H1 (cell line): ENCODE results near the gene DIABLO. TPM values are rescaled to one million over a fixed set of nuclear protein-coding genes. Genes with fewer than 3 reads are reported as not detected.
A peak's percentile ranks its signal among the peaks of the same experiment; 100 is the strongest.

Source experiments
- CTCF ChIA-PET: fragments of 300-600 bp; sonication (Branson Sonifier 250); formaldehyde crosslinking; loops from one replicate; lab custom pipeline; 2021; ENCODE audit not compliant: partially characterized antibody; lab: Charles Lee
- POLR2A ChIA-PET: fragments of 300-600 bp; sonication (Branson Sonifier 250); formaldehyde crosslinking; loops from one replicate; lab custom pipeline; 2021; ENCODE audit warnings: inconsistent platforms; ENCODE audit not compliant: partially characterized antibody; lab: Charles Lee
- DNase-seq, 2 experiments: peaks; one replicate each; pipeline versions ENCODE4 v3.0.0 to v3.0.0-alpha.2; 2010 to 2022; ENCODE audit warnings: low spot score in 2 of 2, low read depth in 1 of 2, mixed read lengths in 1 of 2
- FAIRE-seq: peaks from 2 replicates; lab custom pipeline; 2011; peaks lifted over from hg19 to GRCh38; lab: Jason Lieb, UNC
- H2AFZ ChIP-seq: 2 replicates; pipeline ENCODE4 v1.8.1; 2012; ENCODE audit warnings: low read length, inconsistent platforms
- H2AK5ac ChIP-seq: 2 replicates; pipeline ENCODE4 v1.6.1; 2013; ENCODE audit warnings: low read depth, low read length
- H2BK120ac ChIP-seq: replicated peaks from 2 replicates; pipeline ENCODE3; 2013; ENCODE audit warnings: low read depth, low read length, inconsistent platforms
- H2BK12ac ChIP-seq: 2 replicates; pipeline ENCODE4 v1.6.1; 2013; ENCODE audit warnings: low read depth, low read length
- H2BK15ac ChIP-seq: 2 replicates; pipeline ENCODE4 v1.6.1; 2013; ENCODE audit warnings: low read length
- H2BK20ac ChIP-seq: 2 replicates; pipeline ENCODE4 v1.6.1; 2013; ENCODE audit warnings: low read length
- H2BK5ac ChIP-seq: 2 replicates; pipeline ENCODE4 v1.6.1; 2013; ENCODE audit warnings: low read depth, low read length
- H3K14ac ChIP-seq: 2 replicates; pipeline ENCODE4 v1.6.1; 2013; ENCODE audit warnings: inconsistent platforms; ENCODE audit not compliant: insufficient read length
- H3K18ac ChIP-seq: 2 replicates; pipeline ENCODE4 v1.6.1; 2013; ENCODE audit warnings: low read length; ENCODE audit errors: extremely low read depth
- H3K23ac ChIP-seq: 2 replicates; pipeline ENCODE4 v1.6.1; 2013; ENCODE audit warnings: inconsistent platforms; ENCODE audit not compliant: insufficient read length
- H3K23me2 ChIP-seq: 2 replicates; pipeline ENCODE4 v1.6.1; 2013; ENCODE audit warnings: low read depth, low read length
- H3K27ac ChIP-seq: 2 replicates; pipeline ENCODE4 v1.6.1; 2011; ENCODE audit warnings: low read depth, low read length, inconsistent platforms
- H3K27me3 ChIP-seq, 4 experiments: replicated peaks in 1 of 4; 1 replicate in 1 of 4; 2 replicates in 3 of 4; pipeline versions ENCODE4 v1.6.1 to v1.8.1; 2011 to 2013; ENCODE audit warnings: low read length in 3 of 4, mild to moderate bottlenecking in 3 of 4, inconsistent platforms in 2 of 4, mixed read lengths in 2 of 4, moderate library complexity in 1 of 4; ENCODE audit not compliant: control insufficient read depth in 3 of 4, insufficient read depth in 3 of 4; ENCODE audit errors: extremely low read depth in 1 of 4
- H3K36me3 ChIP-seq, 4 experiments: 2 replicates each; pipeline versions ENCODE4 v1.6.1 to v1.8.1; 2011 to 2013; ENCODE audit warnings: mild to moderate bottlenecking in 4 of 4, low read length in 3 of 4, moderate library complexity in 2 of 4, control low read depth in 1 of 4, inconsistent platforms in 1 of 4; ENCODE audit not compliant: insufficient read depth in 4 of 4, control insufficient read depth in 2 of 4
- H3K4ac ChIP-seq: replicated peaks from 2 replicates; pipeline ENCODE3; 2013; ENCODE audit warnings: low read length, low read depth, mixed read lengths, inconsistent platforms; ENCODE audit not compliant: insufficient read length
- H3K4me1 ChIP-seq, 4 experiments: replicated peaks in 1 of 4; 1 replicate in 1 of 4; 2 replicates in 3 of 4; pipeline versions ENCODE4 v1.6.1 to v1.8.1; 2011 to 2013; ENCODE audit warnings: low read length in 3 of 4, inconsistent platforms in 2 of 4, mixed read lengths in 1 of 4; ENCODE audit not compliant: insufficient read depth in 4 of 4, control insufficient read depth in 3 of 4
- H3K4me2 ChIP-seq, 2 experiments: 2 replicates each; pipeline versions ENCODE4 v1.6.1 to v1.8.1; 2011 to 2013; ENCODE audit warnings: low read depth in 2 of 2, low read length in 2 of 2, control low read depth in 1 of 2, inconsistent platforms in 1 of 2, mild to moderate bottlenecking in 1 of 2; ENCODE audit not compliant: insufficient read depth in 1 of 2
- H3K4me3 ChIP-seq, 4 experiments: fragments of 200-600, 300-600 bp in 1 of 4; sonication (generic), shearing (Covaris generic), sonication (Bioruptor Twin) in 1 of 4; 2 replicates each; pipeline versions ENCODE4 v1.5.1 to v1.8.1; 2011 to 2016; ENCODE audit warnings: low read length in 4 of 4, low read depth in 3 of 4, control low read depth in 2 of 4, inconsistent platforms in 2 of 4, mild to moderate bottlenecking in 2 of 4, mixed read lengths in 1 of 4, moderate library complexity in 1 of 4; ENCODE audit not compliant: insufficient read depth in 2 of 4; ENCODE audit errors: extremely low read depth in 1 of 4
- H3K56ac ChIP-seq: replicated peaks from 2 replicates; pipeline ENCODE3; 2013; ENCODE audit warnings: low read depth, mild to moderate bottlenecking, mixed read lengths, low read length, inconsistent platforms; ENCODE audit not compliant: insufficient read length
- H3K79me1 ChIP-seq: 2 replicates; pipeline ENCODE4 v1.6.1; 2013; ENCODE audit warnings: low read depth, low read length, control low read depth
- H3K79me2 ChIP-seq, 2 experiments: 2 replicates each; pipeline versions ENCODE4 v1.6.1 to v1.8.1; 2012 to 2013; ENCODE audit warnings: low read length in 2 of 2, mild to moderate bottlenecking in 2 of 2, inconsistent platforms in 1 of 2; ENCODE audit not compliant: insufficient read depth in 2 of 2, control insufficient read depth in 1 of 2
- H3K9ac ChIP-seq, 4 experiments: replicated peaks in 1 of 4; 1 replicate in 1 of 4; 2 replicates in 3 of 4; pipeline versions ENCODE4 v1.6.1 to v1.8.1; 2011 to 2013; ENCODE audit warnings: low read depth in 3 of 4, low read length in 3 of 4, control low read depth in 2 of 4, mild to moderate bottlenecking in 2 of 4, moderate library complexity in 2 of 4, inconsistent platforms in 1 of 4; ENCODE audit errors: extremely low read depth in 1 of 4
- H3K9me3 ChIP-seq, 2 experiments: 2 replicates each; pipeline versions ENCODE4 v1.6.1 to v1.8.1; 2012 to 2013; ENCODE audit warnings: mild to moderate bottlenecking in 2 of 2, moderate library complexity in 2 of 2, control low read depth in 1 of 2, inconsistent platforms in 1 of 2, low read depth in 1 of 2, low read length in 1 of 2, mixed read lengths in 1 of 2; ENCODE audit not compliant: insufficient read depth in 2 of 2
- H4K20me1 ChIP-seq, 2 experiments: replicated peaks in 1 of 2; 2 replicates each; pipeline versions ENCODE3 to v1.8.1; 2011 to 2013; ENCODE audit warnings: inconsistent platforms in 2 of 2, low read length in 2 of 2, mild to moderate bottlenecking in 1 of 2; ENCODE audit not compliant: insufficient read depth in 2 of 2, control insufficient read depth in 1 of 2
- H4K5ac ChIP-seq: 2 replicates; pipeline ENCODE4 v1.6.1; 2013; ENCODE audit warnings: low read length, low read depth, mixed read lengths, inconsistent platforms; ENCODE audit not compliant: insufficient read length
- H4K8ac ChIP-seq: 2 replicates; pipeline ENCODE4 v1.8.0; 2013; ENCODE audit warnings: mild to moderate bottlenecking, moderate library complexity, low read length, inconsistent platforms; ENCODE audit not compliant: insufficient read depth; ENCODE audit errors: extremely low read depth
- H4K91ac ChIP-seq: replicated peaks from 2 replicates; pipeline ENCODE3; 2013; ENCODE audit warnings: low read length, mixed read lengths, inconsistent platforms; ENCODE audit not compliant: insufficient read length
- ATF3 ChIP-seq: IDR thresholded peaks from 2 replicates; pipeline ENCODE4 v1.6.1; 2011; ENCODE audit warnings: low read depth, mild to moderate bottlenecking, low read length; ENCODE audit not compliant: insufficient read depth
- BACH1 ChIP-seq: IDR thresholded peaks from 2 replicates; pipeline ENCODE4 v1.6.1; 2012; ENCODE audit warnings: low read length, improper control_type of control experiment
- CREB1 ChIP-seq: IDR thresholded peaks from 2 replicates; pipeline ENCODE4 v1.6.1; 2012; ENCODE audit warnings: inconsistent platforms
- E2F6 ChIP-seq: IDR thresholded peaks from 2 replicates; pipeline ENCODE4 v1.6.1; 2012; ENCODE audit warnings: inconsistent platforms
- EP300 ChIP-seq, 2 experiments: IDR thresholded peaks; 1 replicate in 1 of 2; 2 replicates in 1 of 2; pipeline ENCODE4 v1.6.1; 2011 to 2012; ENCODE audit warnings: low read depth in 2 of 2, low read length in 2 of 2, mild to moderate bottlenecking in 2 of 2, borderline replicate concordance in 1 of 2, inconsistent platforms in 1 of 2, moderate library complexity in 1 of 2
- SAP30 ChIP-seq: fragments of 300-600 bp; sonication (generic); IDR thresholded peaks from 2 replicates; pipeline ENCODE4 v1.7.1; 2012; ENCODE audit warnings: low read length, moderate library complexity, mild to moderate bottlenecking, inconsistent platforms; ENCODE audit not compliant: insufficient read depth, insufficient replicate concordance
- TAF1 ChIP-seq: IDR thresholded peaks from 2 replicates; pipeline ENCODE4 v1.6.1; 2011; ENCODE audit warnings: mild to moderate bottlenecking, low read depth, low read length
- TEAD4 ChIP-seq: IDR thresholded peaks from 2 replicates; pipeline ENCODE4 v1.6.1; 2012; ENCODE audit warnings: low read depth, low read length, inconsistent platforms, mixed read lengths
- USF2 ChIP-seq: IDR thresholded peaks from 2 replicates; pipeline ENCODE4 v1.6.1; 2011; ENCODE audit warnings: low read length, improper control_type of control experiment
- WGBS, 2 experiments: shearing (Covaris generic) in 1 of 2; methylation state at CpG; one replicate each; pipeline versions ENCODE4 v1.1.6 to v1.1.7; 2013 to 2015; ENCODE audit warnings: low lambda C conversion rate in 2 of 2, mixed read lengths in 2 of 2, inconsistent platforms in 1 of 2, low coverage in 1 of 2, missing lambda C conversion rate in 1 of 2; ENCODE audit not compliant: insufficient replicate concordance in 2 of 2, insufficient coverage in 1 of 2, insufficient read length in 1 of 2; ENCODE audit errors: extremely low coverage in 1 of 2, missing lambda C conversion rate in 1 of 2; 5-methylcytosine and 5-hydroxymethylcytosine counted together
- polyA plus RNA-seq, 7 experiments: library from polyadenylated mRNA; depleted of rRNA in 3 of 7; stranded (reverse) in 5 of 7; unstranded in 2 of 7; fragments of >200 nt in 5 of 7; fragments of 200-250 nt in 2 of 7; gene quantifications; 1 replicate in 5 of 7; 2 replicates in 1 of 7; 4 replicates in 1 of 7; pipeline versions ENCODE4 v1.2.1 to v1.2.3, GENCODE V29; 2011 to 2013; ENCODE audit warnings: missing spikeins in 2 of 7, mixed read lengths in 2 of 7
- total RNA-seq: library from RNA; stranded (reverse); fragmentation: NEBNext Ultra II Directional; extraction: Animal tissue kit (Norgen Biotek cat#: 25700); gene quantifications from 2 replicates; pipeline ENCODE4 v1.2.1, GENCODE V29; 2021

DIABLO gene
- total and polyA plus RNA-seq, 2 of the 8 experiments (the other 6 are each of a cell fraction or from before 2014, with no cell fraction given) = 65.2 to 68.3 TPM

- Histone ChIP-seq H4K8ac (peak within 1 kb of the TSS; percentile 100), H3K36me3 (peaks cover 0 to 7% (median 3%) of the 10 kb centered on the region in 4 experiments; a peak in 5 of 8 replicates), H4K20me1 (no peaks in the 10 kb centered on the region), H3K4me3 (peak within 1 kb of the TSS; percentile 54 to 99 (median 94)), H3K18ac (peak within 1 kb of the TSS; percentile 94), H3K4ac (no peak within 1 kb of the TSS), H3K9me3 (no peaks in the 10 kb centered on the region), H3K79me1 (no peaks in the 10 kb centered on the region), H2BK20ac (no peak within 1 kb of the TSS), H3K9ac (peak within 1 kb of the TSS; percentile 75 to 97 (median 88)), H3K56ac (peak within 1 kb of the TSS; percentile 80), H3K27ac (peak within 1 kb of the TSS; percentile 86), H3K23ac (no peak within 1 kb of the TSS), H4K5ac (peak within 1 kb of the TSS; percentile 81), H2BK15ac (peak within 1 kb of the TSS; percentile 46; the same call in 1 of the 2 replicates), H3K23me2 (peaks cover 2% of the 10 kb centered on the region; the same call in 1 of the 2 replicates), H3K14ac (no peak within 1 kb of the TSS), H3K79me2 (peaks cover 0 to 7% of the 10 kb centered on the region in 2 experiments; a peak in 1 of 4 replicates), H2AFZ (peak within 1 kb of the TSS; percentile 97), H3K27me3 (no peaks in the 10 kb centered on the region), H2AK5ac (no peak within 1 kb of the TSS), H2BK120ac (no peak within 1 kb of the TSS), H4K91ac (peak within 1 kb of the TSS; percentile 99), H3K4me1 (no peaks in the 10 kb centered on the region; a peak in 2 of 7 replicates), H2BK12ac (peak within 1 kb of the TSS; percentile 68; the same call in 1 of the 2 replicates), H3K4me2 (peak within 1 kb of the TSS; percentile 74 to 98), H2BK5ac (peak within 1 kb of the TSS; percentile 99)
- POLR2A ChIA-PET = interaction anchor here (0.6 to 1.6 kb wide), 9 partner anchors 9 to 378 kb away, joined by 3 to 6 read pairs (median 3); partner anchors contain the start of gene CFAP251
- peak; percentile 96 to 98 for DNase-seq
- CTCF ChIA-PET = interaction anchor here (0.6 to 1.3 kb wide), 5 partner anchors 15 to 805 kb away, joined by 3 to 7 read pairs (median 3); no protein-coding TSS in a partner anchor
- FAIRE-seq = no peak
- 1% methylated on average over 54 of the region's 56 CpGs; no CpG with 5 or more reads in 1 of the 2 experiments for WGBS, 2 experiments
- TF ChIP-seq E2F6 (peak; percentile 29), SAP30 (peak; percentile 99), TAF1 (peak; percentile 86), BACH1 (no peak), USF2 (peak; percentile 100), TEAD4 (no peak), CREB1 (peak; percentile 79), ATF3 (peak; percentile 98), EP300 (IDR thresholded peaks at IDR 0.05; ENCODE audit: borderline replicate concordance in 1 of 2, low read depth in 2 of 2, low read length in 2 of 2) (peak in 1 of 2 experiments; percentile 70; a peak in 1 of 3 replicates)
Observed at GRCh38 chr12:122266230-122266901, 40.5 kb upstream of the DIABLO start, which contains the start of gene VPS33A. Gene VPS33A, minus strand, starts transcription at chr12:122266494. Its CDS starts 86 bp downstream, at chr12:122266408.
